NCI-H2196 treated with DMSO at 0.1 percent for 48 hours (cell line): ENCODE measurements around the gene DMPK.
A peak's percentile ranks its signal among the peaks of the same experiment; 100 is the strongest.

Experiments used
- DNase-seq: peaks from one replicate; lab custom pipeline; 2025; ENCODE audit not compliant: unreplicated experiment; lab: John Stamatoyannopoulos, UW

DMPK gene, protein sequence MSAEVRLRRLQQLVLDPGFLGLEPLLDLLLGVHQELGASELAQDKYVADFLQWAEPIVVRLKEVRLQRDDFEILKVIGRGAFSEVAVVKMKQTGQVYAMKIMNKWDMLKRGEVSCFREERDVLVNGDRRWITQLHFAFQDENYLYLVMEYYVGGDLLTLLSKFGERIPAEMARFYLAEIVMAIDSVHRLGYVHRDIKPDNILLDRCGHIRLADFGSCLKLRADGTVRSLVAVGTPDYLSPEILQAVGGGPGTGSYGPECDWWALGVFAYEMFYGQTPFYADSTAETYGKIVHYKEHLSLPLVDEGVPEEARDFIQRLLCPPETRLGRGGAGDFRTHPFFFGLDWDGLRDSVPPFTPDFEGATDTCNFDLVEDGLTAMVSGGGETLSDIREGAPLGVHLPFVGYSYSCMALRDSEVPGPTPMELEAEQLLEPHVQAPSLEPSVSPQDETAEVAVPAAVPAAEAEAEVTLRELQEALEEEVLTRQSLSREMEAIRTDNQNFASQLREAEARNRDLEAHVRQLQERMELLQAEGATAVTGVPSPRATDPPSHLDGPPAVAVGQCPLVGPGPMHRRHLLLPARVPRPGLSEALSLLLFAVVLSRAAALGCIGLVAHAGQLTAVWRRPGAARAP

GRCh38 chr19:45782162-45782691, at the start of gene DMPK:
Gene DMPK, minus strand, starts transcription at chr19:45782490. Its CDS starts 138 bp downstream, at chr19:45782352.
- DNase-seq = no peak

DNA sequence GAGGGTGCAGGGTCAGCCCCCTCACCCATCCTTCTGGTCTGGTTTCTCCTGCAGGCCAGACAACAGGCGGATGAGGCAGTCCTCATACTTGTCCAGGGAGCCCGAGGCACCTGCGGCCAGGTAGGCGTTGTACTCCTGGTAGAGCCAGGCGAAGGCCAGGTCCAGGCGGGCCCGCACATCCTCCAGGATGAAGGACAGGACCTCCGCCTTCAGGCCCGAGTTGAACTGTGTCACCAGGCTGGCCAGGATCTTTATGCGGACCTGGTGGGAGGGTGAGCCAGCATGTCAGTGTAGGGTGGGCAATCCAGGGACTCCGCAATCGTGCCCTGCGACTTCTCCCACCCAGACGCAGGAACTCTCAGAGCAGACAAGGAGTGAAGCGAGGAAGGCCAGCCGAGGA, 46.7 kb upstream of the DMPK start:
- no peak for DNase-seq

- DNase-seq = no peak
These were observed 46.2 kb upstream of the DMPK start for GRCh38 chr19:45828523-45828922.

DNA sequence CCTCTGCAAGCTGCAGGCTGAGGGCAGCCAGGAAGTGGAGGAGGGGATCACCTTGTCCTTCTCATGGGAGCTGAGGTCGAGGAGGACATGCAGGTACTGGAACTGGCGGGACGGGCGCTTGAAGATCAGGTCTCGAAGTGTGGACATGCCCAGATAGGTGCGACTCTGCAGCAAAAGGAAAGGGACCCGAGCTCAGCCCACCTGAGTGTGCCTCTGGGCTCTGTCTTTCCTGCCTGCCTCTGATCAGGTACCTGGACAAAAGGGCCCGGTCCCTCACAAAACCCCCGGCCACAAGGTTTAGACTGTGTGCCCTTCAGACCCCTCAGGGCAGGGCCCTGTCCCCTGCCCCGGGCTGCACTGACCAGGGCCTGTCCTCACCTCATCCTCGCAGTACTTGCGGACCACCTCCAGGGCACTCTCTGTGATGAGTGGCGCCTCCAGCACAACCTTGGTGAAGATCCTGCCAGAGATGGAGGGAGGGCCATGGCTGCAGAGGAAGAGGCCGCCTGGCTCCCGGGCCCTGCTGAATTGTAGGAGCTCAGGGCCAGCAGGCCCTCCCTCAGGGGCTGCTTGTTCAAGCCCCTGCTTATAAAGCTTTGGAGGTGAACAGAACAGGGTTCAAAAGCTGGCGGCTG, 45.3 kb upstream of the DMPK start:
- no peak for DNase-seq

GRCh38 chr19:45826934-45827333, 44.6 kb upstream of the DMPK start:
- no peak for DNase-seq

GRCh38 chr19:45825917-45826893, 43.9 kb upstream of the DMPK start:
- DNase-seq = no peak

DNA sequence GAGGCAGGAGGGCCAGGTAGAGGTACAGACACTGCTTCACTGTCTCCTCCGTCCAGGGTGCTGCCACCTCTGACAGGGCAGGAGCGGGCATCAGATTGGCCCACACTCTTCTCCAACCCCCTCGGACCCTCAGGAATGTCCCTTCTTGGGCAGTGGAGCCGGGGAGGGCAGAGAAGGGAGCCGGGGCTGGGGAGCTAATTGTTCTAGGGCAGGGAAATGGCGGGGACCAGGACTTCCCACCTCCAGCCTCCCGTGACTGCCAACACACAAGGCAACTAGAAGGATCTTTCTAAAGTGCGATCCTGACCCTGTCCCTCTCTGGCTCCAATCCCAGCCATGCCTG, 42.9 kb upstream of the DMPK start:
- DNase-seq = no peak

- no peak for DNase-seq
These were observed 42.4 kb upstream of the DMPK start for GRCh38 chr19:45824531-45825262.

GRCh38 chr19:45824041-45824471, 41.8 kb upstream of the DMPK start:
- peak; percentile 62 for DNase-seq

GRCh38 chr19:45823182-45823581, 40.9 kb upstream of the DMPK start:
- DNase-seq = no peak

DNA sequence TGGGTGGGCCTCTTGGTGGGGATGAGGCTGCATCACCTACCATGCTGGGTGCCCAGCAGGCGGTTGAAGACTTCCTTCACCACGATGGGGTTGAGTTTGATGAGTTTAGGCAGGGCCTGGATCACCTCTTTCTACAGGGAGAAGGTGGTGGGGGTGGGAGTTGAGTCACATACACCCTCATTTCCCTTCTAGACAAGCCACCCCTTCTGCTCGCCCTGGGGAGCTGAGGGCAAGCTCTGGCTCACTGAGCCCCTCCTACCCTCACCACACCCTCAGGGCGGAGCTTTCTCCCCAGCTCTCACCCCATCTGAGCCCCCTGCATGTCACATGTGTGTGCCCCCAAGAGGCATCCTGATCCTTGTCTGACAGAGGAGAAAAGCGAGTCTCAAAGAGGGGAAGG, 40.4 kb upstream of the DMPK start:
- no peak for DNase-seq

GRCh38 chr19:45821570-45821969, 39.3 kb upstream of the DMPK start:
- no peak for DNase-seq

DNA sequence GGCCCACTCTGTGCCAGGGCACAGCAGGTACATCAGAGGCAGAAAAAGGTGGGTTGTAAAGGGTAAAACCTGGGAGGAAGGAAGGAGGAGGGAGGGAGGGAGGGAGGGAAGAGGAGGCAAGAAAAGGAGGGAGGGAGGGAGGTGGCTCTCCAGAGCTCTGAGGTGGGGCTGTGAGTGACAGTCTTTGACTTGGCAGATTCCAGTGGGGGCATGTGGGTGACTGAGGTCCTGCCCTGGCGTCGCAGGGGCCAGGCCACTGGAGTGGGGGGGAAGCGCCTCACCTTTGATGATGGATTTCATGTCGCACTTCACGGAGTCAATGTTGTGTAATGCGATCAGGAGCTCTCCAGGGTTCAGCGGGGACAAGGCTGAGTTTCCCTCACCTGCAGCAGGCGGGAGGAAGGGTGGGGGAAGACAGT, 38.8 kb upstream of the DMPK start:
- DNase-seq = no peak

DNA sequence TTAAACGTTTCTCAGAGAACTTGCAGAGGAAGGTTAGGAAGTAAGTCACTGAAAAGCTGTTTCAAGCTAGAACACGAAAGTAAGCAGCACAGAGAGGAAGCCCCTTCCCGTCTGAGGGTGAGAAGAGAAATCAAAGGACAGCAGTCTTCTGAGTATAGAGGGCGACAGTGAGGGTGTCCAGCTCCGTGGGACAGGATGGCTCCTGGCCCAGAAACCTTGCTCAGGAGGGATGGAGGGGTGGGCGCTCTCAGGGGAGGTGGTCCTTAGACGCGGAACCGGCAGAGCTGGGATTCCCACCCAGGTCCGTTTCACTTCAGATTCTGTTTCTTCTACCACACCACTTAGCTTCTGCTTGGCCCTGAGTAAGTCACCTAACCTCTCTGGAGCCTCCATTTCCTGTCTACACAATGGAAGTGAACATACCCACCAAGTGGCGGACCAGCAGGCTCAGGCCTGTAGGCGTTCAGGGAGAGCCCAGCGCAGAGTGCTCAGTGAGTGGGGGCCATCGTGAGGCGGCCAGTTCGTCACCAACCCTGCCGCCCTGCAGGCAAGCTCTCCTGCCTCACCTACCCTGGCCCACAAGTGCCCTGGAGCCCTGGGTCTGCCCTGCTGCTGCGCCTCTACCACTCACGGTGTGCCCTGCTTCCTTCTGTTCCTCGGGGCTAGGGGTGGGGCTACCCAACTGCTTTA, 38.3 kb upstream of the DMPK start:
- no peak for DNase-seq

DNA sequence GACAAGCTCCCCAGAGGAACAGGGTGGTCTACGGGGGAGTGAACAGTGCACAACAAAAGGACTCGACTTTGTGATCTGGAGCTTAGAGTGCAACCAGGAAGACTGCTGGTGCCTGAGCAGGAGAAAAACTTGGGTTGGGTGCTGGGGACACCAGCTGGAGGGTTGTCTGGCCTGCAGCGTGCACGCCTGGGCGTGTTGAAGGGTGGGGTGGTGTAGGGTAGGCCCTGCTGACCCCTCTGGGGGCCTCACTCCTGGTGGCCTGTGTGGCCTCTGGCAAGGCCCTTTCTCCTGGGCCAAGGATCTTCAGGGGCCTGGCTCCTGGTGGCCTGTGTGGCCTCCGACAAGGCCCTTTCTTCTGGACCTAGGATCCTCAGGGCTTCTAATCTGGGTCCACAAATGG, 37.5 kb upstream of the DMPK start:
- DNase-seq = no peak

DNA sequence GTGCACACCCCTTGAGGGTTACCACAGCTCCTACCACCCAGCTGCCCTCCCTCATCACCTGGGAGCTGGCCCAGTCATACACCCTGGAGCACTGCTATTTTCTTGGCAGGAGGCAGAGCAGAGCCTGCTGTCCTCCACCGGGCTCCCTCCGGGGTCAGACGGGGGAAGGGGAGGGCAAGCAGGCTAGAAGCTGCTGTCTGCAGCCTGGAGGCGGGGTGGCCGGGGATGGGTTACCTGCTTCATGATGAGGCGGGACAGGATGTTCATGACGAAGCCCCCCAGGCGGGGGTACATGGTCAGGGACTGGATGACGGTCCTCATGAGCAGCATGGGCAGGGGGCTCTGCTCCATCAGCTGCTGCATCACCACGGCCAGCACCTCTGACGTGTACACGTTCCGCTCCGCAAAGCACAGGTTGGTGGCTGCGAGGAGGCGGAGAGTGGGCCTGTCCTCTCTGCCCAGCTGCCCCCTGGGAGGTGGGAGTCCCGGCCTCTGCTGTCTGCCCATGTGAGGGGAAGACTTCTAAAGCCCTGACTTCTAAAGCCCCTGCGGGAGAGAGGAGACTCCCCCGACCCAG, 35.5 kb upstream of the DMPK start:
- DNase-seq = peak; percentile 8

DNA sequence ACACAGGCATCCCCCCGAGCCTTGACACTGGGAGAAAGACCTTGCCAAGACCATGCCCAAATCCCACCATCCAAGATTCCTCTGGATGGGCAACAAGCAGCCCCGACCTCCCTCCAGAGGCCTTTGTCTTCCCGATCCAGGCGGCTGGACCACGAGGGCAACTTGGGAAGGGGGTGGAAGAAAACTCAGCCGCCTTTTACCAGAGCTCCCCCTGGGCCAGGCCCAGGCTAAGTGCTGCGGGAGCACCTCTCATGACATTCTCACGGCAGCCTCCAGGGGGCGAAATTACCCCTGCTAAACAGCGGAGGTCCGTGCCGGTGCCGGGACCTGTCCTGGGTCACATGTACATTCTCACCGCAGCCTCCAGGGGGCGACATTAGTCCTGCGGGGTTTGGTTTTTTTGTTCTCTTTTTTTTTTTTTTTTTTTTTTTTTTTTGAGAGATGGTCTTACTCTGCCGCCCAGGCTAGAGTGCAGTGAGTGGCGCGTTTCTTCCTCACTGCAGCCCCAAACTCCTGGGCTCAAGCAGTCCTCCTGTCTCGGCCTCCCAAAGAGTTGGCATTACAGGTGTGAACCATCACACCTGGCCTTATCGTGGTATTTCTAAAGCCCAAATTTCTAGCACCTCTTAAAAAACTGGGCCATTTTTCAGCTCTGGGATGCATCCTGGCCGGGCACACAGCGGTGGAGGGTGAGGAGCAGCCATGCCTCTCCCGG, 34.9 kb upstream of the DMPK start:
- DNase-seq = peak; percentile 76

DNA sequence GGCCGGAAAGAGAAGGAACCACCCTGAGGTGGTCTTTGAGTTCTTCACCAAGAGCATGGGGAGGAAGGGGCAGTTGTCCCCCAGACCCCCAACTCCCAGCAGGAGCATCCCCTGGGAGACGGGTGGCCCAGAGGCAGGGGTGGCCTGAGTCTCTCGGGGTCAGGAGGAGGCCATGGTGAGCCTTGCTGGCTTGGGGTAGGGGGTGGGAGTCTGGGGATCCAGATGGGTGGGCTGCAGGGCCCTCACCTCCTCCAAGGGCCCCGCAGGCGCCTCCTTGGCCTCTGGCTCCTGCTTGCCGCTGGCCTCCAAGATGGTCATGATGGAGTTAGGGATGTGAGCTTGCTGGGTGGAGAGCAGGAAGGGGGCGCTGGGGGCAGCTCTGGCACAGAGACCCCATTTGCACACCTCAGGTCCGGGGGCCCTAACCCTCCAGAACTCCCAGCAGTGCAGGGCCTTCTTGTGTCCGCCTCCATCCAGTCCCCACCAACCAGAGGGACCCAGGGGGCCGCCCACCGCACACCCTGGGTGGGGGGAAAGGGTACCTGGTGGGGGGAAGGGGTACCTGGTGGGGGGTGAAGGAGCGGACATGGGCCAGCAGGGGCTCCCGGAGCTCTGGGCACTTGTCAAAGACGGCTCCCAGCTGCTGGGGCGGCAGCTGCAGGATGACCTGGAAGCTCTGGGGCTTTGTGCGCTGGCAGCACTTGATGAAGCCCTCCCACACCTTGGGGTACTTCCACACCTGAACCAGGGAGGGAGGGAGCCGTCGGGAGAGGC, 34.1 kb upstream of the DMPK start:
- DNase-seq = no peak
